IgD-negative memory B cell (primary cell): ENCODE data around the gene HSPA8. TPM values are rescaled to one million over a fixed set of nuclear protein-coding genes. Genes with fewer than 3 reads are reported as not detected.
A peak's percentile ranks its signal among the peaks of the same experiment; 100 is the strongest.

Experiments
- H3K27ac Mint-ChIP-seq, 3 donors: one replicate each; pipeline ENCODE4 v1.8.0; 2020 to 2022; ENCODE audit warnings: mild to moderate bottlenecking in 3 of 3, mixed read lengths in 3 of 3, moderate library complexity in 1 of 3
- H3K27me3 Mint-ChIP-seq: one replicate; pipeline ENCODE4 v1.8.0; 2021; ENCODE audit warnings: mixed read lengths
- H3K36me3 Mint-ChIP-seq: one replicate; pipeline ENCODE4 v1.8.0; 2020; ENCODE audit warnings: mild to moderate bottlenecking, mixed read lengths
- H3K4me1 Mint-ChIP-seq, 3 donors: one replicate each; pipeline ENCODE4 v1.8.0; 2020 to 2022; ENCODE audit warnings: mixed read lengths in 3 of 3, mild to moderate bottlenecking in 1 of 3
- H3K4me3 Mint-ChIP-seq, 4 donors: one replicate each; pipeline ENCODE4 v1.8.0; 2020 to 2022; ENCODE audit warnings: mild to moderate bottlenecking in 4 of 4, mixed read lengths in 4 of 4, moderate library complexity in 3 of 4
- H3K9me3 Mint-ChIP-seq, 3 donors: one replicate each; pipeline ENCODE4 v1.8.0; 2020 to 2021; ENCODE audit warnings: mixed read lengths in 3 of 3, mild to moderate bottlenecking in 1 of 3
- polyA plus RNA-seq: library from polyadenylated mRNA; unstranded; fragments of 300-500 nt; fragmentation: Illumina TruSeq; gene quantifications from one replicate; pipeline ENCODE4 v1.2.3, GENCODE V29; 2021

HSPA8 gene
- polyA plus RNA-seq, 1 donor from 2014 or later: 1,082 TPM

GRCh38 chr11:123084454-123084853 is 22.5 kb upstream of the HSPA8 start:
- peaks cover 0 to 7% (median 5%) of the 10 kb centered on the region in 3 donors for H3K4me1 Mint-ChIP-seq
- H3K9me3 Mint-ChIP-seq: peaks cover 0 to 5% (median 3%) of the 10 kb centered on the region in 3 donors
- H3K27me3 Mint-ChIP-seq: no peaks in the 10 kb centered on the region
- H3K36me3 Mint-ChIP-seq: peaks cover 6% of the 10 kb centered on the region
- H3K27ac Mint-ChIP-seq: peak overlapping the region in 1 of 3 donors; percentile 9
- H3K4me3 Mint-ChIP-seq: no peak overlapping the region

- Mint-ChIP-seq H3K27ac (peak overlapping the region in 1 of 3 donors; percentile 83), H3K36me3 (peaks cover 6% of the 10 kb centered on the region), H3K4me1 (peaks cover 0 to 7% (median 5%) of the 10 kb centered on the region in 3 donors), H3K27me3 (no peaks in the 10 kb centered on the region), H3K4me3 (no peak overlapping the region), H3K9me3 (peaks cover 0 to 5% (median 3%) of the 10 kb centered on the region in 3 donors)
These were observed 21.7 kb upstream of the HSPA8 start for GRCh38 chr11:123083623-123084029.

DNA sequence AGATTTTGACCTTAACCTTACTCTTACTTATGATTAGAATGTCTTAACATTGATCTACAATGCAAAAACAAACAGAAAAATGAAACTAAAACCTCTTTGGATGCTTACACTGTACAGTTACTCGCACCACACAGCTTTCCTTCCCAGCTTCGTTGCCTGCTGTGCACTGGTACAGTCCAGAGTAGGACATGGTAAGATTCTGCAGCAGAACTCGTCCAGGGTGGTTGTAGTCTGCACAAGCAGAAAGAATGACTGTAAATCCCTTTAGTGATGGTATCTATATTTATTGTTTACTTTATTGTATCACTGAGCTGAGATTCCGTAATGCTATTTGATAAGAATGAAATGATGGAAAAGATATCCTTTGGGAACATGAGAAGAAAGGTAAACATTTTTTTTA is 21.0 kb upstream of the HSPA8 start:
- no peak overlapping the region for H3K27ac Mint-ChIP-seq
- H3K4me1 Mint-ChIP-seq: peaks cover 0 to 7% (median under 1%) of the 10 kb centered on the region in 3 donors
- H3K36me3 Mint-ChIP-seq: peaks cover 6% of the 10 kb centered on the region
- H3K27me3 Mint-ChIP-seq: no peaks in the 10 kb centered on the region
- no peak overlapping the region for H3K4me3 Mint-ChIP-seq
- H3K9me3 Mint-ChIP-seq: peaks cover 0 to 5% (median 3%) of the 10 kb centered on the region in 3 donors

- H3K27me3 Mint-ChIP-seq: no peaks in the 10 kb centered on the region
- peaks cover 0 to 5% (median 3%) of the 10 kb centered on the region in 3 donors for H3K9me3 Mint-ChIP-seq
- H3K27ac Mint-ChIP-seq: no peak overlapping the region
- H3K4me3 Mint-ChIP-seq: no peak overlapping the region
- H3K4me1 Mint-ChIP-seq: peaks cover 0 to 5% (median 0%) of the 10 kb centered on the region in 3 donors
- H3K36me3 Mint-ChIP-seq: peaks cover 9% of the 10 kb centered on the region
These were observed 18.1 kb upstream of the HSPA8 start for GRCh38 chr11:123080015-123080414.

GRCh38 chr11:123076484-123076883 is 14.5 kb upstream of the HSPA8 start:
- Mint-ChIP-seq H3K4me3 (no peak overlapping the region), H3K27ac (no peak overlapping the region), H3K27me3 (no peaks in the 10 kb centered on the region), H3K4me1 (peaks cover 5 to 14% (median 11%) of the 10 kb centered on the region in 3 donors), H3K36me3 (peaks cover 7% of the 10 kb centered on the region), H3K9me3 (no peaks in the 10 kb centered on the region)

DNA sequence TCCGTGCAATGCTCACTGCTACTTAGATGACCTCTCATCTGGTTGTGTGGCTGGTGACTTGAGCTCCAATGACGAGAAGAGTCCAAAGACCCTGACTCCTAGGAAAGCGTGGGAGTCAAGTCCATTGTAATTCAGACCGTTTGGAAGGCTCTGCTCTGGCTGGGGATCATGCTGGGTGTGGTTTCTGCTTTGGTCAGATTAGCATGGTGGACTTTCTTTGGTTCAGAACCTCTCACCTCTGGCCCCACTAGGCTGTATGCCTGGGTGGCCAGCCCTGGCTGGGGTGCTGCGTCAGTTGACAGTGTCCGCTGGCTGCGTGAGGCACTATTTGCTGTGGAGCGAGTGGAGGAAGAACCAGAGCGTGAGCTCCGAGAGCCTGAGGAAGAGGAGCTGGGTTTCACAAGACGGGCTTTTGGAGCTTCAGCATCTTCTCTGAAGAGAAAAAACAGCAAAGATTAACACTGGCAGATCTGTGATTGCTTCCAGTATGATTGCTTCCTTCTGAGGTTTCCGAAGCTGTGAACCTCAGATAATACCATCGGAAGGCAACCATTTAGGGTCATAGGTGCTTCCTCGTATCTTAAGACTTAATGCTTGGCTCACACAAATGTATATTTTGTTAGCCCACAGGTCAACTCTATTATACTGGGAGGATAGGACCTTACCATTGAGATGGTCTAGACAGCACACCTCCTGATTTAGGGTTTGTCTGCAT is 11.6 kb upstream of the HSPA8 start:
- Mint-ChIP-seq H3K27me3 (no peaks in the 10 kb centered on the region), H3K4me1 (peaks cover 25 to 36% (median 33%) of the 10 kb centered on the region in 3 donors), H3K27ac (peak overlapping the region in 1 of 3 donors; percentile 78), H3K9me3 (no peaks in the 10 kb centered on the region), H3K4me3 (no peak overlapping the region), H3K36me3 (peaks cover 7% of the 10 kb centered on the region)

DNA sequence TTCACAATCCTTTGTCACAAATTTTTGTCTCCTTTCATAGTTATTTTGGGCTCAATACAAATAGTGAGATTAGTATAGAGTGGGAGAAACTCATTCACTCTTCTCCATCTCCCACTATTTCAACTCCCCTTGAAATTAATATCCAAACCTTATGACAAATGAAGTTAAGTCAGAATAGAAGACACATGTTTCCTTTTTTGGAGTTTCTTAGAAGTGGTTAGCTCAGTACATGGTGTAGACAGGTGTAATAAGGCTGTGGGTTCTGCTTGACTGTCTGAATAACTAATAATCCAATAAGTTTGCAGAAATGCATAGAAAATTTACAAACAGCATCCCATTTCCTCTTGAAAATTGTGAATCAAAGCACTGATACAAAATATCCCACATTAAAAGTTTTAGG is 10.8 kb upstream of the HSPA8 start:
- Mint-ChIP-seq H3K27ac (peak overlapping the region; percentile 71 to 100 (median 78)), H3K27me3 (no peaks in the 10 kb centered on the region), H3K4me1 (peaks cover 28 to 37% (median 34%) of the 10 kb centered on the region in 3 donors), H3K36me3 (peaks cover 7% of the 10 kb centered on the region), H3K4me3 (peak overlapping the region in 1 of 4 donors; percentile 5), H3K9me3 (no peaks in the 10 kb centered on the region)

DNA sequence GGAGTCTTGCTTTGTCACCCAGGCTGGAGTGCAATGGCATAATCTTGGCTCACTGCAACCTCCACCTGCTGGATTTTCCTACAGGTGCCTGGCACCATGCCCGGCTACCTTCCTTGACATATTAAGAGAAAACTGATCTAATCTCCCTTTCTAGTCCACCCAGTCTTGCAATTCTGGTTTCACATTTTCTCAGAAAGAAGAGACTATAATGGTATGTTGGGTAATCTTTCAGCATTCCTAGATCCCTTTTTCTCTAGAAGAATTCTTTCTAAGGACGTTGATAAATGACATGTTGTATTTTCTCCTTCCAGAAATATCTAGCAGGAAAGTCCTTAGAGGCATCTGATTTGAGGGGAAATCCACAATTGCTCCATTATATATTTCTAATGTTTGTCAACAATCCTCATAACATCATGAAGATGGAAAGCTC is 10.4 kb upstream of the HSPA8 start:
- peak overlapping the region in 1 of 4 donors; percentile 5 for H3K4me3 Mint-ChIP-seq
- peak overlapping the region; percentile 71 to 100 (median 98) for H3K27ac Mint-ChIP-seq
- H3K9me3 Mint-ChIP-seq: no peaks in the 10 kb centered on the region
- peaks cover 7% of the 10 kb centered on the region for H3K36me3 Mint-ChIP-seq
- H3K4me1 Mint-ChIP-seq: peaks cover 30 to 37% (median 34%) of the 10 kb centered on the region in 3 donors
- no peaks in the 10 kb centered on the region for H3K27me3 Mint-ChIP-seq

GRCh38 chr11:123069908-123070821 is 8.2 kb upstream of the HSPA8 start:
- Mint-ChIP-seq H3K4me3 (peak overlapping the region; percentile 71 to 99 (median 92)), H3K27me3 (no peaks in the 10 kb centered on the region), H3K9me3 (no peaks in the 10 kb centered on the region), H3K4me1 (peaks cover 36 to 45% (median 41%) of the 10 kb centered on the region in 3 donors), H3K36me3 (peaks cover 6% of the 10 kb centered on the region), H3K27ac (peak overlapping the region; percentile 90 to 100 (median 98))

DNA sequence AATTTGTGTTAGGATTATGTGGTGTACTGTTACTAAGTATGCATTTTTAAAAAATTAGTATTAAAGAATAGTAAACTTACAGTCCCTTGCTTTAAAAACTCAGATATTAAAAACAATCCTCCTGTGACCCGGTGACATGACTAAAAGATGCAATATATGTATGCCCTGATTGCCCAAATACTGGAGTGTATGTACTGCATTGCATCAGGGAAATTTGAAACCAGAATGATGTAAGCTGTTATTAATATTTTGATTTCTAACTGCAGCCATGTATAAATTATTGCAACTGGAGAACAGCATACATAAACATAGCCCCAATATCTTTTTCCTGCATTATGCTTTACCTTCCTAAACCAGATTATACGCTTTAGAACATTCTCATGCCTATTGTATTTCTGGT is 3.7 kb upstream of the HSPA8 start:
- Mint-ChIP-seq H3K4me1 (peaks cover 34 to 50% (median 44%) of the 10 kb centered on the region in 3 donors), H3K36me3 (peaks cover 10% of the 10 kb centered on the region), H3K27me3 (no peaks in the 10 kb centered on the region), H3K9me3 (no peaks in the 10 kb centered on the region), H3K27ac (peak overlapping the region; percentile 94 to 100 (median 95)), H3K4me3 (peak overlapping the region in 3 of 4 donors; percentile 49 to 80 (median 54))

DNA sequence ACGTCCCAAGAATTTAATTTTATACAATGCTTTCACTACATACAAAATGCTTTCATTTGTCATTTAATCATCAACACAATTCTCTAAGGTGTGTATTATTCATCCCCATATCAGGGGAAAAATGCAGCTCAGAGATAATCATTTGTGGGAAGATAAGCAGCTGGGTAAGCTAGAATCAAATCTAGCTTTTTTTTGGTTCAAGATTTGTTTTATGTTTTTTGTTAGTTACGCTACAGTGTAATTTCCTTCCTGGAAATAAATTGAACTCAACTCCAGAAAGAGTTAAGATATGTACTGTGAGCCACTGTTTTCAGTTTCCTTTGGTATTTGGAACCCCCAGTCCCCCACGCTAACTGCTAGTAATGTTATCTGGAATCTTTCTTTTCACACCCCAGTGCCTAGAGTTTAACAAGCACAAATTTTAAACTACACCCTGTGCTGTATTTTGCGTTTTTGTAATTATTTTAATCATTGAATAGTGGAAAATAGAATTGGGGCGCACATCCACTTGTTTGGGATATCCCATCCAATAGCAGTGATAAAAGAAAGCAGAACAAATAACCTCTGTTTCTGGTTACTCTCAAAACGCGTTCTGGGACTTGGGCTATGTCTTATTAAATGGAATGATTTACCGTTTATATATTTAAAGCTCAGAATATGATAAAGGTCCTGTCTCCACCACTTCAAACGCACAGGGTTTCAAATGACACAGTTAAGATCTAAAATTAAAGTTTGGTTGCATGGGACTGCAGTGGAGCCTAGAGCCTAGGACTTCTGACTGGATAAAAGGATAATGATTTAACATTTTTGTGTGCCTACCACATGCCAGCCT is 2.1 kb upstream of the HSPA8 start:
- H3K27ac Mint-ChIP-seq: peak overlapping the region; percentile 95 to 100 (median 100)
- H3K9me3 Mint-ChIP-seq: no peaks in the 10 kb centered on the region
- H3K4me1 Mint-ChIP-seq: peaks cover 35 to 51% (median 47%) of the 10 kb centered on the region in 3 donors
- H3K27me3 Mint-ChIP-seq: peaks cover 2% of the 10 kb centered on the region
- H3K36me3 Mint-ChIP-seq: peaks cover 23% of the 10 kb centered on the region
- H3K4me3 Mint-ChIP-seq: peak overlapping the region; percentile 97 to 100 (median 98)

DNA sequence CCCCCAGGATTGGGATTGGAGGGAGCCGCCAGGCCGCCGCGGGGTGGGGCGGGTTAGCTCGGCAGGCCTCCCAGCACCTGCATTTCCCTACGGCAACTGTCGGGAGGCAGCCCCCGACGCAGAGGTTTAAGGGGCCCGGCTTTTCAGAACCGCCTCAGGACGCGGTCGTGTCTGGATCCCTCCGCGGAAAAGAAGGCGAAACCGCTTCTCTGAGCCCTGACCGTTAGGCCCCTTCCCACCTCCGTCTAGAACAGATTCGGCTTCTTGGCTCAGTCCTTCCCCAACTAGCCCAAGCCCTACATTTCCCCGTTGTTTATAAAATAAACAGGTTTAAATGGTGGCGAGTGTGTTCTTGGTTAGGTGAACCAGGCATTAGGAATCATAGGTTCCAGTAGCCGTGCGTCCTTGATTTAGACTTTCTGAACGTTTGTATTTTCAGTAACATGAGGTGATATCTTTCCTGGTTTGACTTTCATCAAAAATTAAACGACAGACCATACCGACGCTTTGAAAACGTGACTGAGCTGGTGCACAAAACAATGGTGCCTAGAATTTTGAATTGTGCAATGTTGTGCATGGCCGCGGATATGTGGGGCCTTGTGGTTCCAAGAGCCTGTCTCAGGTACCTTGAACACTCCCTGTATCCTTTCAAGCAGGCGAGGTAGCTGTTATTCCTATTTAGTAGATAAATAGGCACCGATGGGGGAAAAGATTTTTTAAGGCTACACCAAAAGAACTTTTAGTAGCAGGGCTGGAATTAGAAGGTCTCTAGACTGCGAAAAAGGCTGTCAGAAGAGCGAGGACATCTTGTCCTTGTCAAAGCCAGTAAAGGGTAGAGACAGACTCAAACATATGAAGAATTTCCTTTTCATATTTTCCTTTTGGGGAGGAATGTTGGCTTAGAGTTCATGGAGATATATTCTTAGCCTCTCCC is 1.2 kb upstream of the HSPA8 start:
- peaks cover 39 to 49% (median 49%) of the 10 kb centered on the region in 3 donors for H3K4me1 Mint-ChIP-seq
- H3K4me3 Mint-ChIP-seq: peak overlapping the region; percentile 97 to 100 (median 98)
- H3K27ac Mint-ChIP-seq: peak overlapping the region; percentile 95 to 100 (median 100)
- H3K9me3 Mint-ChIP-seq: no peaks in the 10 kb centered on the region
- H3K36me3 Mint-ChIP-seq: peaks cover 27% of the 10 kb centered on the region
- H3K27me3 Mint-ChIP-seq: peaks cover 2% of the 10 kb centered on the region

GRCh38 chr11:123062158-123062891 is 389 bp upstream of the HSPA8 start:
- H3K9me3 Mint-ChIP-seq: no peaks in the 10 kb centered on the region
- peak overlapping the region; percentile 97 to 100 (median 98) for H3K4me3 Mint-ChIP-seq
- peak overlapping the region; percentile 95 to 100 (median 100) for H3K27ac Mint-ChIP-seq
- H3K27me3 Mint-ChIP-seq: peaks cover 2% of the 10 kb centered on the region
- H3K36me3 Mint-ChIP-seq: peaks cover 29% of the 10 kb centered on the region
- H3K4me1 Mint-ChIP-seq: peaks cover 46 to 57% (median 53%) of the 10 kb centered on the region in 3 donors
